ENCODE data around the gene CTCFL.

CTCFL gene

DNA sequence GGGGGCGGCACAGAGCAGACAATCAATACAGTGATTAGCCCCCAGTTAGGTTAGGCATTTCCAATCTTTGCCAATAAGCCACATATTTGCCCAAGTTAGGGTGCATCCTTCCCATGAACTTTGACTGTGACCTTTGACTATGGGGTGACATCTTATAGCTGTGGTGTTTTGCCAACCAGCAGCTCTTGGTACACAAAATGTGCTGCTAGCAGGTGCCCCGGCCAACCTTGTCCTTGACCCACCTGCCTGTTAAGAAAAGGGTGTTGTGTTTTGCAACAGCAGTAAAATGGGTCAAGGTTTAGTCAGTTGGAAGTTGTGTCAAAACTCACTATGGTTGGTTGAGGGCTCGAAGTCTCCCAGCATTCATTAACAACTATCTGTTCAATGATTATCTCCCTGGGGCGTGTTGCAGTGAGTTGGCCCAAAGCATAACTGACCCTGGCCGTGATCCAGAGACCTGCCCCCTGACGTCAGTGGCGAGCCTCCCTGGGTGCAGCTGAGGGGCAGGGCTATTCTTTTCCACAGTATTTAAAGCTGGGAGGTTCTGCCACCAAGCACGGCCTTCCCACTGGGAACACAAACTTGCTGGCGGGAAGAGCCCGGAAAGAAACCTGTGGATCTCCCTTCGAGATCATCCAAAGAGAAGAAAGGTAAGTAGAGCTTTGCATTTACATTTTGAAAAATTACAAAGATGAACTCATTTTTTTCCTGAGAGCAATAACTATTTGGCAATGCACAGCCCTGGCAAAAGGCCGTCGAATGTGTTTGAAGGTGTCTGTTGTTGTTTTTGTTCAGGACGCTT is 35.8 kb upstream of the CTCFL start, which contains the start of gene PCK1:
TSS of gene PCK1 (plus strand) at position 557 of the 802 bp plus-strand sequence. CDS start 302 bp downstream, outside the sequence.
- no peak for DNase-seq (ENCODE audit: insufficient read length, low spot score)

DNA sequence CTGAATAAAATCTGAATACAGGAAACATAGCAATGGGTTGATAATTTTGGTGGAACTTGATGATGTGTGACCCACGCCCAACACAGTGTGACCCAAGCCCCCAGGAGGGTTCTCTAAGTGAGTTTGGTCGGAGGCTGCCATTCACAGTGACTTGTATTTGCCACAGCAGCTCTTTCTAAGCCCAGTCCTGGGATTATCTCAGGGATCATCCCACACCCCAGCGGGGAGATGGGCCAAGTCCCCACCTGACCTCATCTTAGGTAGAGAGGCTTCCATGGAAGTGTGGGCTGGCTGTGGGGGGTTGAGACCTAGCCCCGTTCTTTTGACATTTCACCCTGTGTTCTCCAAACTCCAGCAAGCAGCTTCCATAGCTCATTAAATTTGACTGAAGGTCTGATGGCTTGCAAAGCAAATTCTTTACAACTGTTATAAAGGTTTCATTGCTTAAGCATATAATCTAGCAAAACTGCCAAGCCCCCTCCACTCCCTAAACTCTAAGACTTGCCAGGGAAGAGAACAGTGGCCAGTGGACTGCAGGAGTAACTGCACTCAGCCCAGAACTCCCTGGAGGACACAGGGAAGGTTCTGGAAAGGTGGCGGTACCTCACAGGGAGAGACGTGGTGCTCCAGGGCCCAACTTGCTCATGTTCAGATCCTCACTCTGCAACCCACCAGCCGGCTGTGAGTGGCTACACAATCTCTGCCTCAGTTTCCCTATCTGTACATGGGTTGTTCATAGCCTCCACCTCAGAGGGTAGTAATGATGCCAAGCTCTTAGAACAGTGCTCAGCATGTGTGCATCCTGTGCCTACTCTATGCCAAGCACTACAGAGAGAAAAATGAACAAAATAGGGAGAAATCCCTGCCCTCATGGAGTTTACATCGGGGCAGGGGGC is 35.0 kb upstream of the CTCFL start:
- DNase-seq (ENCODE audit: insufficient read length, low spot score) (no peak), FAIRE-seq (no peak)

More for the DNA sequence above, 35.8 kb upstream of the CTCFL start, which contains the start of gene PCK1:
- no peak for FAIRE-seq

DNA sequence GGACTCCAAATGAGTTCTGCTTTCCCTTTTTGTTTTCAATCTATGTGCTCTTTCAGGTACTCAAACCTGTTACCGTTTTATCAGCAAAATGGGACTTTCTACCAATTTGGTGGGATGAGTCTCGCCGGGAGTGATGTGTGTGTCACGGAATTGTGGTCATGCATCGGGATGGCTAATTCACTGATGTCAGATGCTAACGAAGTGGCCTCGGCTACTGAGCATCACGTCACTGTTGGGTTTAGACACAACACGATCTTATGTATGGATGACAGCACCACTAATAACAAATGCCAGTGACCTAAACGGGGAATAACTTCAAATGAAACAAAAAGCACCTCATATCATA is 34.3 kb upstream of the CTCFL start:
- no peak for DNase-seq (ENCODE audit: insufficient read length, low spot score)
- no peak for FAIRE-seq

DNA sequence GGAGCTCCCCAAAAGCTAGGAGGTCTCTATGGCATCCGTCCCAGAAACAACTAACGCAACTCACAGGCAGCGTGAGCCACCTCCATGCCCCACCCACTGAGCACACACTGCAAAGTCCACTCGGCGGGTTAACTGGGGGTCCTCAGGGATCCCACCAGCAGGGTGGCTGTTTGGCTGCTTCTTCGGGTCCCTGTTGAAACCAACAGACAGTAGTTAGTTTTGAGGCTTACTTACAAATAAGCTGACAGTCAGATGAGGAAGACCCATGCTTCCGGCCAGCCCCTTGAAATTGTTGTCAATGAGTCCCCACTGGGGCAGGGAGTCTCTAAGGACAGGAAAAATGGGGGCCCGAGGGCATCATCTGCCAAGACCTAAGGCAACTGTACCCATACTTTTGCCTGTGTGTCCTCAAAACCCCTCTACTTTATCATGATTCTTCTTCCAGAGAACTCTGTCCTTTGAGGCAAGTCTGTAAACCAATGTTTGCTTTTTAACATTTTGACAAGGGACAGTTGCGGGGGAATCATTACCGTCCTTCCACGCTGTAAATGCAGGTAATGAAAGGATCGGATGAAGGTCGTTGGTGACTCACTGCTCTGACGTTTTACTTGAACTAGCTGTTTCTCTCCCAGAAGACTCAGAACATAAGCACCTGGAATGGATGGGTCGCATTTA is 33.8 kb upstream of the CTCFL start:
- FAIRE-seq = no peak
- DNase-seq (ENCODE audit: insufficient read length, low spot score) = no peak

DNA sequence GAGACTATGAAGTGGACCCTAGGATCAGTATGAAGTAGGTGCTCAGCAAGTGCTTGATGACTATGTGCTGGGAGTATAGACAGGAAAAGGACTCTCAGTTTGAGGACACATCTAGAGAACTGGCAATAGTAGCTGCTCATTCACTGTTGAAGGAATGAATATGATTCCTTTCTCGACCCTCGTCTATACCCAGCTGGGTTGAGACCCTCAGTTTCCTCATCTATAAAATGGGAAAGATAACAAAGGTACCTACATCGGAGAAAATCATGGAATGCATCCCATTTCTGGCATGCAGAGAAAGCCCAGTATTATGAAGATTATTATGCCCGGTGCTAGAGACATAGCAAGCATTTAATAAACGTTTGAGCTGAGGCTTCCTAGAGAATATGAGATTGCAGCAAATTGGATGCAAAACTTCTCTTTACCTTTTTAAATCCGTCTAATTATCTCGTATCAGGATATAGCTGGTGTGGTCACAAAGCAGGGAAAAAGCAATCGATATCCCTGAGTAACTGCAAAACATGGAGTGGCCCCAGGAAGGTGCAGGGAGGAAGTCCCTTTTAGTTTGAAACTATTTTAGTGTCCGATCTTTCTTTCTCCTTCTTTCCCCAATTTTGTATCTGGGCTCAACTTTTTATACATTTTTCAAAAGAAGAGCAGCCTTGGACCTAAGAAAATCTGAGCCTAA is 33.1 kb upstream of the CTCFL start:
- DNase-seq (ENCODE audit: insufficient read length, low spot score) (no peak), FAIRE-seq (no peak)

DNA sequence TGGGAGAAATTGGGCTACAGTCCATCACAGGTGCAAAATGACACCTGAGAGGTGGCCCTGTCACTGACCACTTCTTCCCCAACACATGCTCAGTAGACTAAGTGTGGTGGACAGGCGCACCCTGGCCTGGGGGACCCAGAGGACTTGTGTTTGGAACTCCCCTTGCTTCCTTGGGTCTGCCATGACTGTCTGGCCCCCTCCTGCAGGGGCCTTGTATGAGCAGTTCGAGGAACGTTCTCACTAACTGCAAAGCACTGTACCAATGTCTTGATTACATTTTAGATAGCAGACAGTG is 32.0 kb upstream of the CTCFL start:
- DNase-seq (ENCODE audit: insufficient read length, low spot score) (no peak), FAIRE-seq (no peak)

DNA sequence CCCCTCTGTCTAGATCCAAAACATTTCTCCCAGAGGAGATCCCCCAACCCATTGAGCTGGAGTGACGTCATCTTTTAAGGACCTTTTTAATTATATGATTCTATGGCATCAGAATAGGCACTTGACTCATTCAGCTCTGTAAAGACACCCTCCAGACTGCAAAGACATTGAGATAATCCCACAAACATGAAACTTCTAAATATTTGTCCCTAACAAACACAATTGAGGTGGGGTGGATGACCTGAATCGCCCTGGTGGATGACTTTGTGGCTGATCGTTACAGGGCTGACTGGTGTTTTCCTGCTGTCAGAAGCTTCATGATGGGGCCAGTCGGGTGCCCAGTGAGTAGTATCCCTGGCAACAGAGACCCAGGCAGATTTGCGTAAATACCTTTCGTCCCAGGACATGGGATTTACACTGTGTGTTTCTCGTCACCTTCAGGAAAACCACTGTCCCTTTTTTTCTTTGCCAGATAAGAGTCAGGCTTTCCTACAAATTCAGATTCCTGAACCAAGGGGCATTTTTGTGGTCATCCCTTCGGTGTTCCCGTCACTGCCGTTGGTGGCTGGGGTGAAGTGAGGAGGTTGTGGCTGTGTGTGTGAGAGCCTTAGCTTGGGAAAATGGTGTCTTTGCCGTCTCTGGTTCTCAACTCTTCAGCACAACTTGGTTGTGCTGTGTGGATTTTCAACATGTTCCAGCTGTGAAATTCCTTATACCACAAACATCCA is 30.7 kb upstream of the CTCFL start:
- no peak for DNase-seq (ENCODE audit: insufficient read length, low spot score)

DNA sequence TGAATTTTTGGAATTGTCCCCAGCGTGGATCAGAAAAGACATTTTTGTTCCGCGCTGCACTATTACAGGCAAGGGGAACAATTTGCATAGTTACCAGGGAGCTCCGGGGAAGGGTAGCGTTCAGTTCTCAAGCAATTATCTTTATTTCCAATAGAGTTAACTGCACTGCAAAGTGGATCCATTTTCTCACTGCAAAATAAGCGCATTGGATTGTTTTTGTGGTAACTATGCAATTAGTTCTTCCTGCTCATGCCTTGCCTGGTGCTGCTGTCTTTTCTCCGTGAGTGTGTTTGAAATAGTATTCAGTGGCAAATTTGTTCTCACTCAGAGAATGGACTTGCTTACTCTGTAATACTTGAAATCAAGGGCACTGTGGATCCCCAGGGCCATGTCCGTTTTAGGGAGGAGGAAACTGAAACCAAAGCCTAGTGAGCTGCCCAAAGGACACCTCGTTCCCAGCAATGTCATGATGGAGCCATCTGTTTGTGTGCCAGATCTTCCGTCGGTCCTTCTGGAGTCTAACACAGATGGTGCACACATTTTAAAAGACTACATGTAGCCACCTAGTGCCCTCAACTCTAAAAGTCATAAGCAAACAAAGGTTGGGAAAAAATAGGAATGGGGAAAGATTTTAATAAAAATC is 28.6 kb upstream of the CTCFL start:
- FAIRE-seq (no peak), DNase-seq (ENCODE audit: insufficient read length, low spot score) (no peak)

More for the DNA sequence above, 30.7 kb upstream of the CTCFL start:
- FAIRE-seq = no peak

DNA sequence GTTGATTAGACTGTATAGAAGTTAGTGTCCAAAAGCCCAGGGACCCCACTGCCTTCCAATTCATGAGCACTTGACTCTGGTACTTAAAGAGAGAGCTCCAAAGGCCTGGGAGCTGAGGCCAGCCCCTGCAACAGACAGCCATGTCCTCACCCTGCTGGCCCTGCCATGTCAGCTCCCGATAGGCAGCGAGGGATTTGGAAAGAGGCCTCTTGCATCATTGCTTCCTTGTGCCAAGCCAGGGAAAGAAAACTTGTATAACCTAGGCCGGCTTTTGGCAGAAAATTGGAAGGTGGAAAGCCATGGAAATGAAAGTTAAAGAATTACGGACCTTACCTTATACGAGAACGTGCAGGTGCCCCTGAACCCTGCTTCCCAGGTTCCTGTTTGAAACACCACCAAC is 27.5 kb upstream of the CTCFL start:
- no peak for DNase-seq (ENCODE audit: insufficient read length, low spot score)
- FAIRE-seq = no peak

DNA sequence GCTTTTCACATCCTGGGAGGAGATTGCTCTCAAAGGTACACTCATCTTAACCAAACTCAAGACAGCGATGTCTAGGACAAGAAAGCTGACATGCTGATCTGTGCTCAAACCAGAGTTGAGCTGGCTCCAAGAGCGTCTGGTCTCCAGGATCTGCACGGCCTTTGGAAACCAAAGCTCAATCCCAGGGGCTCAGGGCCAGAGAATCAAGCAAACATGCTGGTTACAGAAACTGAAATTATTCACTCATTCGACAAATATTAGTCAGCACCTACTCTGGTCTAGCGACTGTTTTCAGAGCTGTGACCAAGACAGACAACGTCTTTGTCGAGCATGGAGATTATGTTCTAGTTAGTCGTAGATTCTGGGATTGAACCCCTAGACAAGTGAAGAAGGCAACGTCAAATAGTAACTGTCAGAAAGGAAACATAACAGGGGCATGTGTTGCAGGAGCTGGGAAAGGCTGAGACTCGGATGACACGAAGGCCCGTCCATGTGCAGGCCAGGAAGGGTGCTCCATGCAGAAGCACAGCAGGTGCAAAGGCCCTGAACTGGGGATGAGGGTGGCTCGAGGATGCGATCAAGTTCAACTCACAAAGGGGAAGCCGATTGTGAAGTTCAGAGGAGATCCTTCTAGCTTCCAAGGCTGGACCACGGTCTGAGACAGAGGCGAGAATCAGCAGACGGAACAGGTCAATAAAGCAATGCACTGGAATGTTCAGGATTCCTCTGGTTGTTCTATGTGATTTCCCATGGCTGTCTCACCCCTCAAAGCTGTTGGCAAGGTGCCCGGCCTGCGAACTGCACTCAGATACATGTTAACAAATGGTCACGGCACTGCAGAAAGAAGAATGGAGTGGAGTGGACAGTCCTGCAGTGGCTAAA is 23.5 kb upstream of the CTCFL start:
- no peak for FAIRE-seq
- DNase-seq (ENCODE audit: insufficient read length, low spot score) = no peak

DNA sequence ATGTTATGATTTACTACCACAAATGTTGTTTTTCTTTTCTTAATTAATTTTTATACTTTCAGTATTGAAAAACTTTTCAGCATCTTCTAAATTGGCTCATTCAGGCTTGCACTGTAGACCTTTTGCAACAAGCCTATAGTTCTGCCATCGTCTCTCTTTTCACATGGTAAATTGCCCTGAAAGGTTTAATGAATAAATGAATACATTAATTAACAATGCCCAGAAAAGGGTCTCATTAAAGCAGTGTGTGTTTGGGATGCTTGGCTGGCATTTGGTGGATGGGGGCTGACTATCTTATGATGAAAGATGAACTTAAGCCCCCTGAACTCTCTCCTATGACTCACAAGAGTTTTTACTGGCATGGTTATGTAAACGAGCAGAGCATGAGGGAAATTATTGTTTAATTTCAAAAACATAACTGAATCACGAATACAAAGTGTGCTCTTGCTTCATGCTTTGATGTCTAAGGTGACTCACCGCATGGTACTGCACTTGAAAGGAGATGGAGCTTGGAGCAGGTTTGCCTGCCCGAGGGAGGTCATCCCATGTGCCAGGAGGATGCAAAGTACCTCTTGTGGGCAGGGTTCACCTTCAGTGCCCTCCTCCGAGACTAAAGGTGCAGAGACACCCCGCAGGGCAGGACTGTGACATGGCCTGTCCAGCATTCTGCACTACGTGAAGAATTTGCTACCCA is 22.2 kb upstream of the CTCFL start:
- DNase-seq (ENCODE audit: insufficient read length, low spot score) (no peak), FAIRE-seq (no peak)

DNA sequence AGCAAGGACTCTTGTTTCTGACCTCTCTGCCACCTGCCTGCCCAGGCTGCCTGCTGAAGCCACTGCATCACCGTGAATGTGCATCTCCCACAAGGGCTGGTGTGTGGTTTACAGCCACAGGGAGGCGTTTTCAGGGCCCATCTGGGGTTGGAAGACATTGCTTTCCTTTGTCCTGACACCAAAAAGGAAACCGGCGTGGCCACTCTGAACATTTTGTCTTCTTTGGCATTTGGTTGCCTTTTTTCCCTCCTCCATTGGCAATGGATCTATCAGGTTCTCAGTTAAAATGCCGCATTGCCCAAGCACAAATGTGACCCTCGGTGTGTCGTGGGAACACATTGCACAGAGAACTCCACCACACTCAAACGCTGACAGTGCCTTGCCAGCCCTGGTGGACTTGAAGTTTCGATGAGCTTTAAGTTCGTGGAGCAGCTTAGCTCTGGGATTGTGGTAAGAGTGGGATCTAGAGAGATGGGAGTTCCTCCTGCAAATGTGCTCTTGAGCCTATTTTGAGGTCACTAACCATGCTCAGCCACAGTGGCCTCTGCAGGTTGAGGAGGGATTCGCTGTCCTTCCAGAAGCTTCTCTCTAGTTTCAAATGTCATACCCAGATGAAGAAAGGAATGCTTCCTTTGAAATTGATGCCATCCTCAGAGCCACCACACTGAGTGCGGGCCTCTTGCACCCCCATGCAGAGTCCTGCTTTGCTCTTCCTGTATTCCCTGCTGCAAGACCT is 21.2 kb upstream of the CTCFL start:
- FAIRE-seq = no peak
- DNase-seq (ENCODE audit: insufficient read length, low spot score) = no peak

DNA sequence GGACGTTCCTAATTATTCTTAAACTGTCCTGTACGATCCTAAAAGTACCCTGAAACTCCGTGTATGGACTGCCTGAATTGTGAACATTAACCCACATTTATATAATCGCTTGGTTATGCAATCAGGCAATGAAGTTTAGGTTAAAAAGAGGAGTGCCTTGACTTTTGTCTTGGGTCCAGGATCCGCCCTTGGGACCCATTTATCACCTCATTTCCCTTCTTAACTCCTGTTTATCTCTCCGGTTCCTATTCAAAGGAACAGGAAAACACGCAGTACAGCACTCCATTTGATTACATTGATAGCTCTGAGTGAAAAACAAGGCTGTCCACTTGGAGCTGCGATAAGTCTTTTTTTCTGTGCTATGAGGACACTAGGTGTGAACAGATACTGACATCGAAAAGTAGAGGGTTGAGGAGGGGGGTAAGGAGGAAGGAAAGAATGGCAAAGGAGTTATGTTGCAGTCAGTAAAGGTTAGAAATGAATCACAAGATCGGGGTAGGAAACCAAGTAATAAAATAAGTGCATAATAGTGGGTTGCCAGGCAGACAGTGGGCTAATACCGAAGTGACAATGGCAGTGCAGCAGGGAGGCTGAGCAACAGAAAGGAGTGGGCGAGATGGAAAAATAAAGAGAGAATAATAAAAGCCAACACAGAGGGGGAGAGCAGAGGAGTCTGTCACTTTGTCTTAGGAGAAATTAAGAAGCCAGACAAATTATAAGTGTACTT is 20.1 kb upstream of the CTCFL start:
- DNase-seq (ENCODE audit: insufficient read length, low spot score) (no peak), FAIRE-seq (no peak)

DNA sequence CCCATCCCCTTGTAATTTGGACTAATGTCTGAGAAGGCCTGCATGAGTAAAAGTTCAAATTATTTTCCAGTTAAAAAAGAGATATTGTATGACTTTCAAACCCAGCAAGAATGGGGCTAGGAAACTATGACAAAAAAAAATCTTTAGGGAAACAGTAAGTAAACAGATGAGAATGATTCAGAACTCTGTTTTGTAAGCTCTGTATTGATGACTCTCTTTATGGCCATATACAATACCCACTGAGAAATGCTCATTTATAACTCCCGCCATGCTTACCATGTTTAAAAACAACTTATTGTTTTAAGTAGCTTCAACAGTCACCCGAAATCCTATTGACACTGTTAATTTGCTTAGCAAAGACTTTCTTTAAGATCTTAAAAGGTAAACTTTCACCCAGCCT is 18.8 kb upstream of the CTCFL start:
- DNase-seq (ENCODE audit: insufficient read length, low spot score) = no peak
- no peak for FAIRE-seq

DNA sequence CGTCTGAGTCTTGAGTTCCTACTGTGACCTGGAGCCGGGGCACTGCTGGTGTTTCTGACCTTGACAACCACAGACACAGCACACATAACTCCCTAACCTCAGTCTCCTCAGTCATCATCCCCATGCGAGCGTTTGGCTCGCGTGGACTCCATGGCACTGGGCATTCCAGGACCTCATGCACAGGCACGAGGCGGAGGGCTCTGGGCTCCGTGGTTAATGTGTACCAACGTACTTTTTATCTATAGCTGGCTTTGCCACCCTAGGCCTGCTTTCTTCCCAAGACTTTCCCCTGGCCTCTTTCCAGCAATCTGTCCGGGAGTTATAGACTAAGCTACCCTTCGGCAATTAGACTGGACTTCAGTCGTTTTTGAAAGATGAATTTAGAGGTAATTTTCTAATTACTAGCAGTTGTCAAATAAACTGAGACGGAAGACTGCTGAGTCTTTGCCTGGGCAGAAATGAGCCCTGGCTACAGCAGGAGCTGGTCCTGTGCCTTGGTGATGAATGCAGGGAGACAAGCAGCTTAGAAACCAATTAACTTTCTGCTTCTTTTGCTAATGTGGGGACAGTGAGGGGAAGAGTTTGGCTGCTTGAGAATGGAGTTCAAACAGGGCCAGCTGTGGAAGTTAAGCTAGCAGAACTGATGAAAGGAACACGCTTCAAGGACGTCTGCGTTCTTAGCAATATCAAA is 16.1 kb upstream of the CTCFL start:
- FAIRE-seq (no peak), DNase-seq (ENCODE audit: insufficient read length, low spot score) (no peak)

DNA sequence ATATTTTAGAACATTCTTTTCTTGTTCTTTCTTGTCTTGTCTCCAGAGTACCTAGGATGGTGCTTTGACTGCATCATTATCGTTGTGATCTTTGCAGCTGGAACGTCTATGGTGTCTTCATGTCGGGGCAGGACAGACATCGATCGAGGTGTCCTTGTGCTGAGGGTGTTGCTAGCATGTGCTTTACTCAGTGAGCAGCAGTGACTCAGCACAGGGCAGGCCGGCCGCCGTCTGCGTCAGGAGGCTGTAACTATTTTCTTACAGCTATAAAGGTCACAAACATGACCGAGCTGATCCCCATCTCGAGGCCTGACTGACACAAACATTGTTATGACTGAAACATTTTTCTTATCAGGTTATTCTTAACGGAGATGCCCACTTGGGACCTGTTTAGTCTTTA is 14.9 kb upstream of the CTCFL start:
- DNase-seq (ENCODE audit: insufficient read length, low spot score) = no peak
- no peak for FAIRE-seq

All from GM19239 (cell line).